OCI-LY3 (cell line): Measurements from ENCODE around the gene ANK2.
A peak's percentile ranks its signal among the peaks of the same experiment; 100 is the strongest.

ENCODE experiments used
- H2AFZ ChIP-seq: fragments of 200-600, 300-600 bp; shearing (Covaris generic); 2 replicates; pipeline ENCODE4 v1.6.0; 2014; ENCODE audit warnings: antibody characterized with exemption, low read depth, low read length
- H3K27ac ChIP-seq: fragments of 200-600, 300-600 bp; sonication (generic); 2 replicates; pipeline ENCODE4 v1.5.1; 2014; ENCODE audit warnings: mild to moderate bottlenecking, low read length, moderate library complexity, mixed read lengths
- H3K27me3 ChIP-seq: fragments of 200-600, 300-600 bp; sonication (generic); 2 replicates; pipeline ENCODE4 v1.6.1; 2014; ENCODE audit warnings: low read depth, low read length, mixed read lengths
- H3K36me3 ChIP-seq: fragments of 200-600, 300-600 bp; sonication (generic); replicated peaks from 2 replicates; pipeline ENCODE3; 2014; ENCODE audit warnings: low read depth, low read length, mixed read lengths
- H3K4me1 ChIP-seq: fragments of 300-600, 200-600 bp; sonication (generic); 2 replicates; pipeline ENCODE4 v1.6.1; 2014; ENCODE audit warnings: low read length, mixed read lengths
- H3K4me2 ChIP-seq: fragments of 200-600, 300-600 bp; sonication (generic); 2 replicates; pipeline ENCODE4 v1.6.1; 2014; ENCODE audit warnings: low read length, mixed read lengths
- H3K4me3 ChIP-seq: fragments of 300-600, 200-600 bp; sonication (generic); 2 replicates; pipeline ENCODE4 v1.5.1; 2014; ENCODE audit warnings: antibody characterized with exemption, mild to moderate bottlenecking, low read length, moderate library complexity
- H3K79me2 ChIP-seq: fragments of 300-600, 200-600 bp; shearing (Covaris generic); 2 replicates; pipeline ENCODE4 v1.6.1; 2014; ENCODE audit warnings: mild to moderate bottlenecking, low read length, mixed read lengths
- H3K9ac ChIP-seq: fragments of 300-600, 200-600 bp; shearing (Covaris generic); 2 replicates; pipeline ENCODE4 v1.6.0; 2014; ENCODE audit warnings: mild to moderate bottlenecking, low read length, moderate library complexity
- H3K9me3 ChIP-seq: fragments of 200-600, 300-600 bp; shearing (Covaris generic); 2 replicates; pipeline ENCODE4 v1.6.1; 2014; ENCODE audit warnings: low read length, mixed read lengths; ENCODE audit not compliant: insufficient read depth
- H4K20me1 ChIP-seq: fragments of 200-600, 300-600 bp; sonication (generic); 2 replicates; pipeline ENCODE4 v1.6.1; 2016; ENCODE audit warnings: low read length, mixed read lengths; ENCODE audit not compliant: insufficient read depth
- CTCF ChIP-seq: fragments of 200-600, 300-600 bp; sonication (generic); IDR thresholded peaks from 2 replicates; pipeline ENCODE4 v1.5.1; 2014; ENCODE audit warnings: antibody characterized with exemption, low read length, low read depth
- EZH2phosphoT487 ChIP-seq: fragments of 200-600 bp; shearing (Covaris generic); IDR thresholded peaks from 2 replicates; pipeline ENCODE4 v1.6.1; 2018; ENCODE audit warnings: antibody characterized with exemption, mixed run types, low read depth

The ANK2 gene

GRCh38 chr4:113103556-113103955 is 54.1 kb downstream of the ANK2 start:
- no peak for TF ChIP-seq EZH2phosphoT487
- no peak for TF ChIP-seq CTCF
- no peak overlapping the region for H3K9ac ChIP-seq
- H3K4me2 ChIP-seq = no peak overlapping the region
- H3K27me3 ChIP-seq = no peaks in the 10 kb centered on the region
- H3K79me2 ChIP-seq = no peaks in the 10 kb centered on the region
- no peaks in the 10 kb centered on the region for H3K36me3 ChIP-seq
- H3K4me1 ChIP-seq = no peaks in the 10 kb centered on the region
- H3K4me3 ChIP-seq = no peak overlapping the region
- H3K27ac ChIP-seq = no peak overlapping the region
- no peaks in the 10 kb centered on the region for H3K9me3 ChIP-seq
- H4K20me1 ChIP-seq = no peaks in the 10 kb centered on the region
- H2AFZ ChIP-seq = no peak overlapping the region

- Histone ChIP-seq H3K4me3 (no peak overlapping the region), H3K79me2 (no peaks in the 10 kb centered on the region), H3K4me1 (no peaks in the 10 kb centered on the region), H3K9me3 (no peaks in the 10 kb centered on the region), H2AFZ (no peak overlapping the region), H3K27ac (no peak overlapping the region), H3K27me3 (no peaks in the 10 kb centered on the region), H3K9ac (no peak overlapping the region), H3K4me2 (no peak overlapping the region), H3K36me3 (no peaks in the 10 kb centered on the region), H4K20me1 (no peaks in the 10 kb centered on the region)
- TF ChIP-seq CTCF (peak; percentile 38), EZH2phosphoT487 (no peak)
Observed at GRCh38 chr4:113106108-113106507, 56.7 kb downstream of the ANK2 start.

- H3K27me3 ChIP-seq = no peaks in the 10 kb centered on the region
- H3K4me1 ChIP-seq = no peaks in the 10 kb centered on the region
- no peaks in the 10 kb centered on the region for H3K9me3 ChIP-seq
- no peak overlapping the region for H3K4me3 ChIP-seq
- no peak overlapping the region for H3K4me2 ChIP-seq
- TF ChIP-seq CTCF = no peak
- TF ChIP-seq EZH2phosphoT487 = no peak
- no peaks in the 10 kb centered on the region for H3K79me2 ChIP-seq
- no peak overlapping the region for H2AFZ ChIP-seq
- H3K36me3 ChIP-seq = no peaks in the 10 kb centered on the region
- no peak overlapping the region for H3K27ac ChIP-seq
- H3K9ac ChIP-seq = no peak overlapping the region
- H4K20me1 ChIP-seq = no peaks in the 10 kb centered on the region
Observed at GRCh38 chr4:113109106-113109718, 59.8 kb downstream of the ANK2 start.

GRCh38 chr4:113112338-113112978 is 63.0 kb downstream of the ANK2 start:
- no peak overlapping the region for H3K27ac ChIP-seq
- no peaks in the 10 kb centered on the region for H3K4me1 ChIP-seq
- no peaks in the 10 kb centered on the region for H3K27me3 ChIP-seq
- TF ChIP-seq CTCF (no peak), EZH2phosphoT487 (no peak)
- H2AFZ ChIP-seq = no peak overlapping the region
- no peak overlapping the region for H3K9ac ChIP-seq
- no peak overlapping the region for H3K4me2 ChIP-seq
- H3K9me3 ChIP-seq = no peaks in the 10 kb centered on the region
- H3K4me3 ChIP-seq = no peak overlapping the region
- no peaks in the 10 kb centered on the region for H3K79me2 ChIP-seq
- H4K20me1 ChIP-seq = no peaks in the 10 kb centered on the region
- H3K36me3 ChIP-seq = no peaks in the 10 kb centered on the region
